IMR-90 (cell line): ENCODE data around the gene USP5. TPM values are rescaled to one million over a fixed set of nuclear protein-coding genes. Genes with fewer than 3 reads are reported as not detected.

Experiments
- ATAC-seq: fragments of 200-7000 bp; cut with Tn5 transposase; 2 replicates; pipeline ENCODE4 v1.9.1; 2020; ENCODE audit warnings: low read depth, mild to moderate bottlenecking, moderate library complexity
- BruUV-seq: library from RNA; stranded (reverse); fragments of 400-500 nt; replicated peaks from 2 replicates; lab custom pipeline; 2021; lab: Mats Ljungman, UMichigan
- CTCF ChIA-PET: fragments of 300-600 bp; formaldehyde crosslinking; extraction: SDS; loops from one replicate; lab custom pipeline; 2021; ENCODE audit warnings: antibody characterized with exemption; lab: Yijun Ruan, JAX
- POLR2A ChIA-PET: fragments of 300-600 bp; sonication (Branson Sonifier 250); formaldehyde crosslinking; loops from one replicate; lab custom pipeline; 2022; ENCODE audit warnings: antibody characterized with exemption; ENCODE audit not compliant: unreplicated experiment; lab: Charles Lee
- DNase-seq: peaks from one replicate; pipeline ENCODE4 v3.0.0; 2013
- H2AFZ ChIP-seq: replicated peaks from 2 replicates; pipeline ENCODE3; 2013; ENCODE audit warnings: low read length, mild to moderate bottlenecking; ENCODE audit not compliant: poor library complexity
- H2AK5ac ChIP-seq: 2 replicates; pipeline ENCODE4 v1.6.1; 2013; ENCODE audit warnings: low read depth, low read length, inconsistent platforms
- H2AK9ac ChIP-seq: replicated peaks from 2 replicates; pipeline ENCODE3; 2013; ENCODE audit warnings: mild to moderate bottlenecking, low read depth, low read length, moderate library complexity; ENCODE audit not compliant: poor library complexity
- H2BK120ac ChIP-seq: 2 replicates; pipeline ENCODE4 v1.6.1; 2013; ENCODE audit warnings: low read depth, low read length, inconsistent platforms
- H2BK15ac ChIP-seq: 3 replicates; pipeline ENCODE4 v1.6.1; 2013; ENCODE audit warnings: low read depth, low read length, inconsistent platforms
- H2BK20ac ChIP-seq: 2 replicates; pipeline ENCODE4 v1.6.1; 2013; ENCODE audit warnings: low read depth, mild to moderate bottlenecking, inconsistent platforms, low read length, moderate library complexity
- H2BK5ac ChIP-seq: 2 replicates; pipeline ENCODE4 v1.6.1; 2013; ENCODE audit warnings: mild to moderate bottlenecking, low read depth, low read length, inconsistent platforms; ENCODE audit not compliant: poor library complexity, severe bottlenecking
- H3K14ac ChIP-seq: replicated peaks from 2 replicates; pipeline ENCODE4 v1.6.1; 2013; ENCODE audit warnings: low read depth, low read length, inconsistent platforms
- H3K18ac ChIP-seq: 2 replicates; pipeline ENCODE4 v1.6.1; 2013; ENCODE audit warnings: low read depth, low read length, control low read depth
- H3K23ac ChIP-seq: 2 replicates; pipeline ENCODE4 v1.6.1; 2013; ENCODE audit warnings: low read depth, low read length, inconsistent platforms
- H3K27ac ChIP-seq: 2 replicates; pipeline ENCODE4 v1.5.1; 2013; ENCODE audit warnings: mild to moderate bottlenecking, control low read depth, low read length; ENCODE audit not compliant: insufficient read depth
- H3K27me3 ChIP-seq: 2 replicates; pipeline ENCODE4 v1.6.1; 2013; ENCODE audit warnings: low read length; ENCODE audit not compliant: control insufficient read depth, insufficient read depth
- H3K36me3 ChIP-seq: 2 replicates; pipeline ENCODE4 v1.6.1; 2013; ENCODE audit warnings: low read length, mixed read lengths; ENCODE audit not compliant: control insufficient read depth, insufficient read depth
- H3K4ac ChIP-seq: 2 replicates; pipeline ENCODE4 v1.6.1; 2013; ENCODE audit warnings: low read depth, low read length, inconsistent platforms
- H3K4me1 ChIP-seq: 2 replicates; pipeline ENCODE4 v1.6.1; 2013; ENCODE audit warnings: low read length, mixed read lengths; ENCODE audit not compliant: control insufficient read depth, insufficient read depth
- H3K4me2 ChIP-seq: 2 replicates; pipeline ENCODE4 v1.6.1; 2013; ENCODE audit warnings: low read depth, mild to moderate bottlenecking, control low read depth, low read length, moderate library complexity
- H3K4me3 ChIP-seq: 2 replicates; pipeline ENCODE4 v1.5.1; 2013; ENCODE audit warnings: low read depth, mild to moderate bottlenecking, control low read depth, low read length, moderate library complexity; ENCODE audit not compliant: insufficient read depth
- H3K56ac ChIP-seq: 2 replicates; pipeline ENCODE4 v1.6.1; 2013; ENCODE audit warnings: low read length, inconsistent platforms; ENCODE audit not compliant: insufficient read depth; ENCODE audit errors: extremely low read depth
- H3K79me1 ChIP-seq, 2 experiments: 2 replicates each; pipeline ENCODE4 v1.6.1; 2013; ENCODE audit warnings: low read length in 2 of 2, inconsistent platforms in 1 of 2, low read depth in 1 of 2
- H3K9ac ChIP-seq: 2 replicates; pipeline ENCODE4 v1.6.1; 2013; ENCODE audit warnings: low read depth, low read length, control low read depth
- H3K9me1 ChIP-seq: 2 replicates; pipeline ENCODE4 v1.6.1; 2013; ENCODE audit warnings: low read length, inconsistent platforms; ENCODE audit not compliant: insufficient read depth
- H3K9me3 ChIP-seq: 2 replicates; pipeline ENCODE4 v1.6.1; 2013; ENCODE audit warnings: low read length; ENCODE audit not compliant: control insufficient read depth, insufficient read depth
- H4K20me1 ChIP-seq: 2 replicates; pipeline ENCODE4 v1.6.1; 2013; ENCODE audit warnings: low read length, inconsistent platforms; ENCODE audit not compliant: insufficient read depth
- H4K5ac ChIP-seq: 2 replicates; pipeline ENCODE4 v1.6.1; 2013; ENCODE audit warnings: mild to moderate bottlenecking, low read depth, low read length, control low read depth
- H4K8ac ChIP-seq, 2 experiments: 2 replicates each; pipeline ENCODE4 v1.6.1; 2013; ENCODE audit warnings: low read depth in 2 of 2, low read length in 2 of 2, control low read depth in 1 of 2, inconsistent platforms in 1 of 2
- H4K91ac ChIP-seq: 2 replicates; pipeline ENCODE4 v1.6.1; 2013; ENCODE audit warnings: low read depth, low read length, inconsistent platforms; ENCODE audit not compliant: insufficient read depth
- CEBPB ChIP-seq: IDR thresholded peaks from 2 replicates; pipeline ENCODE4 v1.6.1; 2012; ENCODE audit warnings: low read depth, low read length, improper control_type of control experiment
- MXI1 ChIP-seq: IDR thresholded peaks from 2 replicates; pipeline ENCODE4 v1.6.1; 2012; ENCODE audit warnings: low read depth, mild to moderate bottlenecking, low read length, moderate library complexity, borderline replicate concordance
- RAD21 ChIP-seq: IDR thresholded peaks from 2 replicates; pipeline ENCODE4 v1.6.1; 2012; ENCODE audit warnings: low read length, improper control_type of control experiment
- USF2 ChIP-seq: fragments of 150-350 bp; IDR thresholded peaks from 2 replicates; pipeline ENCODE4 v1.6.1; 2017; ENCODE audit warnings: mild to moderate bottlenecking, antibody characterized with exemption, low read length, low read depth
- WGBS, 2 experiments: methylation state at CpG; one replicate each; pipeline versions ENCODE4 v1.1.5 to v1.1.7; 2013; ENCODE audit warnings: missing lambda C conversion rate in 2 of 2; ENCODE audit not compliant: insufficient read length in 1 of 2; ENCODE audit errors: extremely low coverage in 2 of 2; 5-methylcytosine and 5-hydroxymethylcytosine counted together
- dilution Hi-C: fragments of 300-500 bp; cut with HindIII; formaldehyde crosslinking; loops from one replicate; pipeline ENCODE4 v1.14.3; 2018; ENCODE audit warnings: low sequenced_read_pairs; ENCODE audit not compliant: unreplicated experiment
- in situ Hi-C: fragments of 300-500 bp; cut with MboI; formaldehyde crosslinking; loops from 3 replicates; pipeline ENCODE4 v1.14.3; 2019; ENCODE audit warnings: low sequenced_read_pairs, inconsistent platforms, mixed read lengths
- intact Hi-C: fragments of 100-400 bp; cut with micrococcal nuclease; formaldehyde crosslinking; loops from 2 replicates; pipeline ENCODE4 v1.10.0; 2022
- polyA plus RNA-seq, 3 experiments: library from polyadenylated mRNA; depleted of rRNA; stranded (reverse); fragments of >200 nt; gene quantifications; 2 replicates each; pipeline ENCODE4 v1.2.3, GENCODE V29; 2012; ENCODE audit warnings: low replicate concordance in 1 of 3
- total RNA-seq: library from RNA; depleted of rRNA; stranded (reverse); fragments of >200 nt; gene quantifications from 2 replicates; pipeline ENCODE4 v1.2.3, GENCODE V29; 2012

USP5 gene
- total and polyA plus RNA-seq, 2 of the 4 experiments (the other 2 are of a cell fraction) = 69.7 to 125 TPM

GRCh38 chr12:6838854-6839253 is 13.1 kb upstream of the USP5 start:
- Histone ChIP-seq H3K9ac (no peak overlapping the region), H4K8ac (no peak overlapping the region), H3K4me2 (no peak overlapping the region), H2BK15ac (no peak overlapping the region), H2BK5ac (no peak overlapping the region), H3K9me1 (no peaks in the 10 kb centered on the region), H4K20me1 (peaks cover 3% of the 10 kb centered on the region), H3K9me3 (no peaks in the 10 kb centered on the region), H4K91ac (no peak overlapping the region), H3K4me1 (no peaks in the 10 kb centered on the region), H3K4me3 (no peak overlapping the region), H2BK120ac (no peak overlapping the region), H2AFZ (no peak overlapping the region), H3K56ac (no peak overlapping the region), H3K23ac (no peak overlapping the region), H3K27ac (no peak overlapping the region), H3K27me3 (no peaks in the 10 kb centered on the region), H4K5ac (no peak overlapping the region), H3K79me1 (peaks cover 5 to 8% of the 10 kb centered on the region in 2 experiments; a peak in 3 of 4 replicates), H3K4ac (no peak overlapping the region), H2AK5ac (no peak overlapping the region), H3K36me3 (peaks cover 67% of the 10 kb centered on the region), H3K18ac (no peak overlapping the region), H3K14ac (no peak overlapping the region), H2AK9ac (no peak overlapping the region), H2BK20ac (no peak overlapping the region)
- ATAC-seq = no peak
- WGBS, 2 experiments = 98% methylated on average over 11 of the region's 16 CpGs; no CpG with 5 or more reads in 1 of the 2 experiments
- dilution Hi-C loops (no loop called here), intact Hi-C loops (no loop called here), in situ Hi-C loops (no loop called here)
- CTCF ChIA-PET = no interaction called here
- DNase-seq = no peak
- no peak for TF ChIP-seq RAD21
- TF ChIP-seq CEBPB = no peak
- TF ChIP-seq USF2 = no peak
- no peak for TF ChIP-seq MXI1
- POLR2A ChIA-PET = no interaction called here
- BruUV-seq = no TSS peak
